ENCODE results near the gene CLHC1.
A peak's percentile ranks its signal among the peaks of the same experiment; 100 is the strongest.
"Not testable (repeated sequence)": the region's sequence is repeated elsewhere in the genome, so short reads cannot be mapped to it uniquely, and the experiment has no call there.

The CLHC1 gene

DNA sequence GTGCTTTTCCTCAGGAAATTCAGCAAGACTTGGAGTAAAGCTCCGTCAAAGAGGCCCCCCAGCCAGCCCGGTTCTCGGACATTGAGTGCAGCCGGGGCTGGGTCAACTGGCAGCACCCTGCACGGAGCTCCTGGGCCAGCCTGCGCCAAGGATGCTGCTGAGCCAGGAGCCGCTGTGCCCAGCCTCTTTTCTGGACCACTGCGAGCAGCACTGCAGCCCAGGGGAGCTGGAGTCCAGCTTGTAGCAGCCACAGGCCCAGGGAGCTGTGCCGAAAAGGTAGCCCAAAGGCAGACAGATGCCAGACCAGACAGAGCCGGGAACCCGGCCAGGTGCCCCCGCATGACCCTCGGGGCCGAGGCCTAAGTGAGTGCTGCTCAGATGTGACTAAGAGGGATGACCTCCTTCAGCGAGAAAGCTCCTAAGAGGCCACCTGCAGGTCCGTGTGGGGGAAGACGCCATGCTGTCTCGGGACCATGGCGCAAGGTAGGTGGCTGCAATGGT, 7.3 kb downstream of the CLHC1 start:
- no peak overlapping the region for H3K27ac Mint-ChIP-seq
- peaks cover 22% of the 10 kb centered on the region for H3K4me1 Mint-ChIP-seq (ENCODE audit: low read depth)
- intact Hi-C loops (cut with micrococcal nuclease) = no loop called here

DNA sequence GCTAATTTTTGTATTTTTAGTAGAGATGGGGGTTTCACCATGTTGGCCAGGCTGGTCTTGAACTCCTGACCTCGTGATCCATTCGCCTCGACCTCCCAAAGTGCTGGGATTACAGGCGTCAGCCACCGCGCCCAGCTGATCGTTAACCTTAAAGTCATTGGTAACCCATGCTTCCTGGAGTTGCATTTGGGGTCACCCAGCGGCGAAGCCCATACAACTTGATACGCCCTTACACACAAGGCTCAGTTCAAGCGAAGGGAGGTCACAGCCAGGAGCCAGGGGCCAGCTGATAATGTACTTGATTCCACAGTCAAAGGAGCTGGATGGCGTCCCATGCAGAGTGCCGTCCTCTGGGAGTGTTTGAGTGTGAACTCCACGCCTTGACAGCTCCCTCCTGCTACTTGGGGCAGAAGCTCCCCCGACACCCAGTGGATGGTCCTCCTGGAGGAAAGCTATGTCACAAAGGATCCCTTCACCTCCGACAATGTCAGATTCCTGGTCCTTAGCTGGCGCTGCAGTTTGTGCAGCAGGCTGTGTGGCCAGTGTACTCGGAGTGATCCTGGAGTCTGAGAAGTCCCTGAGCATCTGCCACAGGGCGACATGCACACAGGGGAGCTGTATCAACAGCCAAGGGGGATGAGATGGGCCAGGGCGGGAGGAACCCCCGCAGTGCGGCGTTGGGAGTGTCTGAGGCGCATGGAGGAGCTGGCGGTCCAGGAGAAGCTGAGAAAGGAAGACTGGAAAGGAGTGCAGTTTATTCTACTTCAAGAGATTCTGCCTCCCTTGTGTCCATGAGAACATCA, 7.9 kb downstream of the CLHC1 start:
- Mint-ChIP-seq H3K36me3 (ENCODE audit: low read depth) (no peaks in the 10 kb centered on the region), H3K4me1 (ENCODE audit: low read depth) (peaks cover 22% of the 10 kb centered on the region), H3K27me3 (no peaks in the 10 kb centered on the region), H3K9me3 (no peaks in the 10 kb centered on the region), H3K4me3 (peak overlapping the region; percentile 80), H3K27ac (peak overlapping the region; percentile 83)
- intact Hi-C loops (cut with micrococcal nuclease) = no loop called here

More for the DNA sequence above, 7.3 kb downstream of the CLHC1 start:
- H3K4me3 Mint-ChIP-seq = no peak overlapping the region
- no peaks in the 10 kb centered on the region for H3K27me3 Mint-ChIP-seq
- H3K36me3 Mint-ChIP-seq (ENCODE audit: low read depth) = no peaks in the 10 kb centered on the region
- H3K9me3 Mint-ChIP-seq = no peaks in the 10 kb centered on the region

DNA sequence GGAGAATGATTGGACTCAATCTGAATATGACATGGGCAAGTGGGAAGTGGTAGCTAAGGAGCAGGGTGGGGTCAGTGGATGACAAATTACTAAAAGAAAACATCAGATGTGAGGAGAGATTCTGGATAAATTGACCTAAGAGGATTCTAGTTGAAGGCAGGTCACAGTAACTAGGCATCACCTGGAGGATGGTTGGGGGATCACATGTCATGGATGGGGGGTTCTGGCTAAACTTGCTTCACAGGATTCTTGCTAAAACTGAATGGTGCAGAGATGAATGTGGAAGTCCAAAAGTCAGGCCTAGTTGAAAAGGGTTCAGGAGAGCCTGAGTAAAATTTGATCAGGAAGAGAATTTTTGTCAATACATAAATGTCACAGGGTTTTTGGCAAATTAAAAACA, 18.3 kb downstream of the CLHC1 start:
- intact Hi-C loops (cut with micrococcal nuclease) = no loop called here
- no peaks in the 10 kb centered on the region for H3K36me3 Mint-ChIP-seq (ENCODE audit: low read depth)
- H3K4me1 Mint-ChIP-seq (ENCODE audit: low read depth) = peaks cover 6% of the 10 kb centered on the region
- no peak overlapping the region for H3K4me3 Mint-ChIP-seq
- H3K27ac Mint-ChIP-seq = no peak overlapping the region
- no peaks in the 10 kb centered on the region for H3K9me3 Mint-ChIP-seq
- no peaks in the 10 kb centered on the region for H3K27me3 Mint-ChIP-seq

DNA sequence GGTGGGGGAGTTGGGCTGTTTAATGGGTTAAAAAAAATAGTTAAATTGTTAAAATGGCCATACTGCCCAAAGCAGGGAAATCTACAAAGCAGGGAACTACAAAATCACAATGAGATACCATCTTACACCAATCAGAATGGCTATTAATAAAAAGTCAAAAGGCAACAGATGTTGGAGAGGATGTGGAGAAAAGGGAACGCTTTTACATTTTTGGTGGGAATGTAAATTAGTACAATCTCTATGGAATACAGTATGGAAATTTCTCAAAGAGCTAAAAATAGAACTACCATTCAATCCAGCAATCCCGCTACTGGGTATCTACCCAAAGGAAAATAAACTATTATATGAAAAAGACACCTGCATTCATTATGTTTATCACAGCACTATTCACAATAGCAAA, 27.1 kb downstream of the CLHC1 start:
- Mint-ChIP-seq H3K27ac (no peak overlapping the region), H3K9me3 (peaks cover 17% of the 10 kb centered on the region), H3K27me3 (no peaks in the 10 kb centered on the region), H3K4me3 (no peak overlapping the region), H3K4me1 (ENCODE audit: low read depth) (no peaks in the 10 kb centered on the region), H3K36me3 (ENCODE audit: low read depth) (no peaks in the 10 kb centered on the region)
- intact Hi-C loops (cut with micrococcal nuclease) = no loop called here

DNA sequence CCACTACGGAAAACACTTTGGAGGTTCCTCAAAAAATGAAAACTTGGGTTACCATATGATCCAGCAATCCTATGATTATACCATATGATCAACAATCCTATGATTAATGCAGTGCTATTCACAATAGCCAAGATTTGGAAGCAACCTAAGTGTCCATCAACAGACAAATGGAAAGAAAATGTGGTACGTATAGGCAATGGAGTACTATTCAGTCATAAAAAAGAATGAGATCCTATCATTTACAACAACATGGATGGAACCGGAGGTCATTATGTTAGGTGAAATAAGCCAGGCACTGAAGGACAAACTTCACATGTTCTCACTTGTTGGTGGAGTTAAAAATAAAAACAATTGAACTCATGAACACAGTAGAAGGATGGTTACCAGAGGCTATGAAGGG, 27.6 kb downstream of the CLHC1 start:
- peaks cover 4% of the 10 kb centered on the region for H3K36me3 Mint-ChIP-seq (ENCODE audit: low read depth)
- H3K4me1 Mint-ChIP-seq (ENCODE audit: low read depth) = no peaks in the 10 kb centered on the region
- H3K4me3 Mint-ChIP-seq = no peak overlapping the region
- intact Hi-C loops (cut with micrococcal nuclease) = no loop called here
- peaks cover 21% of the 10 kb centered on the region for H3K9me3 Mint-ChIP-seq
- no peaks in the 10 kb centered on the region for H3K27me3 Mint-ChIP-seq
- no peak overlapping the region for H3K27ac Mint-ChIP-seq

DNA sequence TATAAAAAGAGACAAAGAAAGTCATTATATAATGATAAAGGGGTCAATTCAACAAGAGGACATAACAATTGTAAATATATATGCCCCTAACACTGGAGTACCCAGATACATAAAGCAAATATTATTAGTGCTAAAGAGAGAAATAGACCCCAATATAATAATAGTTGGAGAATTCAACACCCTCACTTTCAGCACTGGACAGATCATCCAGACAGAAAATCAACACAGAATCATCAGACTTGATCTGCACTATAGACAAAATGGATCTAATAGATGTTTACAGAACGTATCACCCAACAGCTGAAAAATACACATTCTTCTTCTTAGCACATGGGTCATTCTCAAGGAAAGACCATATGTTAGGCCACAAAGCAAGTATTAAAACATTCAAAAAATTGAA, 31.7 kb downstream of the CLHC1 start:
- Mint-ChIP-seq H3K9me3 (peaks cover 25% of the 10 kb centered on the region), H3K36me3 (ENCODE audit: low read depth) (peaks cover 7% of the 10 kb centered on the region), H3K27ac (no peak overlapping the region), H3K4me1 (ENCODE audit: low read depth) (no peaks in the 10 kb centered on the region), H3K4me3 (no peak overlapping the region), H3K27me3 (no peaks in the 10 kb centered on the region)
- intact Hi-C loops (cut with micrococcal nuclease) = no loop called here

DNA sequence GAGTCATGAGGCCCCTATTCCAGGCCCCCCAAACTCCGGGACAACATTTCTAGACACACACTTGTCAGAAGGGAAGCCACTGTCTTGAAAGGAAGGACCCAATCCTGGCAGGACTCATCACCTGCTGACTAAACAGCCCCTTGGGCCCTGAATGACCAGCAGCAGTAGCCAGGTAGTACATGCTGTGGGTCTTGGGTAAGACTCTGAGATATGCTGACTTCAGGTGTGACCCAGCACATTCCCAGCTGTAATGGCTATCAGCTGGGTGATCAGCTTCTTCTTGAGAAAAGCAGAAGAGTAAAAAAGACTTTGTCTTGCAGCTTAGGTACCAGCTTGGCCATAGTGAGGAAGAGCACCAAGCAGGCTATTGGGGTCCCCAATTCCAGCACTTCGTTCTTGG, 35.6 kb downstream of the CLHC1 start:
- H3K27me3 Mint-ChIP-seq = no peaks in the 10 kb centered on the region

DNA sequence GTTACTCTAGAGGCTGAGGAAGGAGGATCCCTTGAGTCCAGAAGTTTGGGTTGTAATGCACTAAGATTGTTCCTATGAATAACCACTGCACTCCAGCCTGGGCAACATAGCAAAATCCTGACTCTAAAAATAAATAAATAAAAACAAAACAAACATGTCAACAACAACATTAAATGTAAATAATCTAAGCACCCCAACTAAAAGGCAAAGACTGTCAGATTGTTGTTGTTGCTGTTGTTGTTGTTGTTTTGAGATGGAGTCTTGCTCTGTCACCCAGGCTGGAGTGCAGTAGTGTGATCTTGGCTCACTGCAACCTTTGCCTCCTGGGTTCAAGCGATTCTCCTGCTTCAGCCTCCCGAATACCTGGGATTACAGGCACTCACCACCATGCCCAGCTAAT, 40.2 kb downstream of the CLHC1 start:
- H3K4me1 Mint-ChIP-seq (ENCODE audit: low read depth); intact Hi-C loops (cut with micrococcal nuclease); H3K27me3 Mint-ChIP-seq: not testable (repeated sequence)

More for the DNA sequence above, 35.6 kb downstream of the CLHC1 start:
- Mint-ChIP-seq H3K4me1 (ENCODE audit: low read depth) (no peaks in the 10 kb centered on the region), H3K4me3 (no peak overlapping the region), H3K36me3 (ENCODE audit: low read depth) (peaks cover 7% of the 10 kb centered on the region), H3K27ac (no peak overlapping the region), H3K9me3 (peaks cover 24% of the 10 kb centered on the region)
- intact Hi-C loops (cut with micrococcal nuclease) = no loop called here

DNA sequence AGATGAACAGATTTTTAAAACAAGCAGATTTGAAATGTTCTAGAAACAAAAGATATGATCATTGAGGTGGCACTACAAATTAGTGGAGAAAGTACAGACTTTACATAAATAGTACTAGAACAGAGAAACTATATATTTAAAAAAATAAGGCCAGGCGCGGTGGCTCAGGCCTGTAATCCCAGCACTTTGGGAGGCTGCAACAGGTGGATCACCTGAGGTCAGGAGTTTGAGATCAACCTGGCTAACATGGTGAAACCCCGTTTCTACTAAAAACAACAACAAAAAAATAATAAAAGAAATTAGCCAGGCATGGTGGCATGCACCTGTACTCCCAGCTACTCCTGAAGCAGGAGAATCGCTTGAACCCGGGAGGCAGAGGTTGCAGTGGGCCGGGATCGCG, 45.3 kb downstream of the CLHC1 start:
- H3K4me1 Mint-ChIP-seq (ENCODE audit: low read depth); H3K9me3 Mint-ChIP-seq; H3K36me3 Mint-ChIP-seq (ENCODE audit: low read depth); H3K4me3 Mint-ChIP-seq; H3K27ac Mint-ChIP-seq; H3K27me3 Mint-ChIP-seq: not testable (repeated sequence)
- intact Hi-C loops (cut with micrococcal nuclease) = loop anchor here (10.0 kb wide), 1 partner anchor 452 kb away; no protein-coding TSS in a partner anchor

More for the DNA sequence above, 40.2 kb downstream of the CLHC1 start:
- H3K9me3 Mint-ChIP-seq; H3K4me3 Mint-ChIP-seq; H3K36me3 Mint-ChIP-seq (ENCODE audit: low read depth); H3K27ac Mint-ChIP-seq: not testable (repeated sequence)

DNA sequence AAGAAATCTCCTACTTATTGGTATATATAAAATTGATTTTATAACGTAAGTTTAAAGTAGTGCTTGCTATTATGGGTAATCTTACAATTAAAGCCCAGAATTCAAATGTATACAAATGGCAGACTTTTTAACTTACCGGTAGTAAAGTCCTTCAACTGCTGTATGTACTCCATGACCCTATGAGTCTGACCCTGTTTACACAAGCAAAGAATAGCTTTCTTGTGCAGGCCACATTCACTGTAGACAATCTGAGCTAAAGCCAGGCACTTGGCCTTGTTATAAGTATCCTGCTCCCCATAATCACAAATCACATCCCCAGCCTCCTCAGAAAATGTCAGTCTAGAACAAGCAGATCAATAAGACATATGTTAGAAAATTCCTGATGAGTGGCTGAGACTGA, 51.7 kb downstream of the CLHC1 start:
- no peak overlapping the region for H3K27ac Mint-ChIP-seq
- H3K36me3 Mint-ChIP-seq (ENCODE audit: low read depth) = no peaks in the 10 kb centered on the region
- H3K27me3 Mint-ChIP-seq = no peaks in the 10 kb centered on the region
- no peak overlapping the region for H3K4me3 Mint-ChIP-seq
- intact Hi-C loops (cut with micrococcal nuclease) = loop anchor here (10.0 kb wide), 1 partner anchor 446 kb away; no protein-coding TSS in a partner anchor
- H3K4me1 Mint-ChIP-seq (ENCODE audit: low read depth) = peaks cover 6% of the 10 kb centered on the region
- H3K9me3 Mint-ChIP-seq = no peaks in the 10 kb centered on the region

DNA sequence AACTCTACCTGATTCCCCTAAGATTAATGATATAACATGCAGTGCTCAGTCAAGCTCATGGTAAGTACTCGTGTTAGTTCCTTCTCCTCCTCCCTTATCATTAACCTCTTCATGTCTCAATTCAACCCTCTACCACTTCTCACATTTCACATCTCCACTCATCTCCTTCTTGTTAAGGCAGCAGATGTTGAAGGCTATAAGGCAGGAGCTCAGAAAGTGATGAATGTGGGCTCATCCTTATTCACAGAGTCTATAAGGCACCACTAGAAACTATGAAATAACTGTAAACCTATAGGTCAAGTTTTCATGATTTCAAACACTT, 56.0 kb downstream of the CLHC1 start:
- Mint-ChIP-seq H3K9me3 (no peaks in the 10 kb centered on the region), H3K27me3 (no peaks in the 10 kb centered on the region), H3K4me1 (ENCODE audit: low read depth) (peaks cover 6% of the 10 kb centered on the region), H3K4me3 (no peak overlapping the region), H3K36me3 (ENCODE audit: low read depth) (no peaks in the 10 kb centered on the region), H3K27ac (no peak overlapping the region)
- intact Hi-C loops (cut with micrococcal nuclease) = loop anchor here (5.0 kb wide), 1 partner anchor 274 kb away; no protein-coding TSS in a partner anchor

DNA sequence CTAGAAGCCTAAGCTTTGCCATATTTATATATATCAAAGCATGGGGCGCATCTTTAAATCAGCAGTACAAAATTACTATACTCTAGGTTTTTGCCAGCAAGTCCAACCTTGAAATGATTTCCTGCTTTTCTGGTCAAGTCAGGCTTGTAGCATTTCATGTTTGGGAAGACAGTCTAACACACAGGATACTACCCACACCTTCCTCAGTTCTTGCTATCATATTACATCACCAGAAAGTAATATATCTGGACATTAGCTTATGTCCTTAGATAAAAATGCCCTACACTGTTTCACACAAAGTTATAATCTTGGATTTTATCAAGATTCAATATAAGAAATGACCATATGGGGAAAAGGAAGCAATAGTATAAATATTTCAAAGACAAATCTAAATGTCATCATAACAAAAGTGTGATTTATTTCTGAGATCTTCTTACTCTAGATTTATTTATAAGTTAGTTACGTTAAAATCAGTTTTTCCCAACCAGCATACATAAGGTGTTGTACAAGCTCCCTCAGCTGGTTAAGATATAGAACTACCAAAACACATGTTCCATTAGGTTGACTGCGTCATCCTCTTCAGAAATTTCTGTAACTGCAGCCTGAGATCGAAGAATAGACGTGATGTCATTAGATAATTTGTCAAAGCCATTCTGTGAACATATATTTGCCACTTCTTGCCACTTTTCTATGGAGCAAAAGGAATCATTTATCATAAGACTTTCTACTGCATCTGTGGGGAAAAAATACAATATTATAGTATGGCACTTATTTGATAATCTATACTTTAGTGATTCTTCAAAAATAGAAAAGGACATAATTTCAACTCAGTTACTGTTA, 56.6 kb downstream of the CLHC1 start:
- H3K9me3 Mint-ChIP-seq = no peaks in the 10 kb centered on the region
- H3K27ac Mint-ChIP-seq = no peak overlapping the region
- no peaks in the 10 kb centered on the region for H3K36me3 Mint-ChIP-seq (ENCODE audit: low read depth)
- peaks cover 6% of the 10 kb centered on the region for H3K4me1 Mint-ChIP-seq (ENCODE audit: low read depth)
- no peaks in the 10 kb centered on the region for H3K27me3 Mint-ChIP-seq
- no peak overlapping the region for H3K4me3 Mint-ChIP-seq
- intact Hi-C loops (cut with micrococcal nuclease) = loop anchor here (5.0 kb wide), 1 partner anchor 273 kb away; no protein-coding TSS in a partner anchor

DNA sequence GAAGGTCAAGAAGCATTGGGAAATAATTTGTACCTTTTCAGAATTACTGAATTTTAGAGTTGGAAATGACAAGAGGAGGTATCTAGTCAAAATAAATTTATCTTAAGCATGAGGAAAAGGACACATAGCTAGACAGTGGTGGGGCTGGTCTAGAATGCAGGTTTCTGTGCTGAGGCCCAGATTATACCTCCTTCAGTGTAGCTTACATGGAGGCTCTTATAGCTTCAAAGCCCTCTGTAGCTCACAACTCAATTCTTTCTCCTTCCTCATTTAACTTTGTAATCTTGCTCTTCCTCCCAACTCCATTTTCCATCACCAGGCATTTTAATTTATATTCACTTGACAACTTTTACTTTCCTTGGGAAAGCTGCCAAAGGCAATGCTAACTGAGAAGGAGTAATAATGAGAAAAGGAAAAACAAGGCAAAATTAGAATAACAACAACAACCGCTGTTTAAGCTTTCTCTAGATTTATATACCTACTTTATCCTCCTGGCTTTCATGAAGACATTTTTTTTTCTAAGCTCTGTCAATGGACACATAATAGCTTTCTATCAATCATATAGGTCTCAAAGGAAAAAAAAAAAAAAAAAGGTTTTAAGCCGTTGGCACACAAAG, 58.5 kb downstream of the CLHC1 start:
- Mint-ChIP-seq H3K9me3 (no peaks in the 10 kb centered on the region), H3K27ac (no peak overlapping the region), H3K27me3 (no peaks in the 10 kb centered on the region), H3K4me3 (no peak overlapping the region), H3K36me3 (ENCODE audit: low read depth) (no peaks in the 10 kb centered on the region), H3K4me1 (ENCODE audit: low read depth) (peaks cover 6% of the 10 kb centered on the region)
- intact Hi-C loops (cut with micrococcal nuclease) = no loop called here

DNA sequence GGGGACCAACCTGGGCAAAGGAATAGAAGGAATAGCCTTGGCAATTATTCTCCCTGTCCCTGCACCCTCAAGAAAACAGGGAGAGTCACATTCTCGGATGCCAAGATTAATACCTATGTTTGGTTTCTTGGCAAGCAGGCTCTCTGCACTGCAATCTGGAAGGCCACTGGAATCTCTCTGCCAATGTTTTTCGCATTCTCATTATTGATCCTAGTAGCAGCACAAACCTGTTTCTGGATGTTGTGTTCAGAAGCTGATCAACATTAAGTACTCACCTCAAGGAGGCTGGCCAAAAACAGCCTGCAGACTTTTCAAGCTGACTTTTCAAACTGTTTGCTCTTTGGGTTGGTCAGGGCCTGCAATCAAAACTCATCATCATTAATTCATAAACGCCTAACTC, 62.2 kb downstream of the CLHC1 start:
- Mint-ChIP-seq H3K9me3 (no peaks in the 10 kb centered on the region), H3K27ac (no peak overlapping the region), H3K36me3 (ENCODE audit: low read depth) (no peaks in the 10 kb centered on the region), H3K27me3 (no peaks in the 10 kb centered on the region), H3K4me3 (no peak overlapping the region), H3K4me1 (ENCODE audit: low read depth) (peaks cover 15% of the 10 kb centered on the region)
- intact Hi-C loops (cut with micrococcal nuclease) = loop anchor here (2.0 to 5.0 kb wide), 3 partner anchors 38 to 121 kb away; no protein-coding TSS in a partner anchor

Data from dendritic cell treated with granulocyte-macrophage colony-stimulating factor and Interleukin-4, amounts not matched to agents 40 ng/mL and 50 ng/mL, for 4 days (primary cell).